HG03378 (cell line): ENCODE measurements around the gene RGS11.
"Not testable (repeated sequence)": the region's sequence is repeated elsewhere in the genome, so short reads cannot be mapped to it uniquely, and the experiment has no call there.

Experiments used
- ATAC-seq: cut with Tn5 transposase; IDR thresholded peaks from one replicate; pipeline ENCODE4 v1.9.1; 2021; ENCODE audit warnings: mild to moderate bottlenecking, moderate library complexity; ENCODE audit not compliant: unreplicated experiment

Gene RGS11

GRCh38 chr16:234468-235305 is 41.1 kb downstream of the RGS11 start, which contains the start of gene FAM234A:
TSS of gene FAM234A (plus strand) at chr16:234821. CDS start at chr16:254414, 19,593 bp downstream.
- ATAC-seq, result peak; percentile 75

- no peak for ATAC-seq
Observed at GRCh38 chr16:230949-231348, 44.8 kb downstream of the RGS11 start.

- ATAC-seq, result not testable (repeated sequence)
Observed at GRCh38 chr16:230351-230750, 45.4 kb downstream of the RGS11 start.

- no peak for ATAC-seq
Observed at GRCh38 chr16:229731-230281, 45.9 kb downstream of the RGS11 start.

GRCh38 chr16:228852-229730 is 46.7 kb downstream of the RGS11 start, which contains the start of gene LUC7L:
TSS of gene LUC7L (minus strand) at chr16:229449. CDS start at chr16:229339, 110 bp downstream.
- ATAC-seq, result peak; percentile 60

- peak; percentile 9 for ATAC-seq
Observed at GRCh38 chr16:228151-228851, 47.4 kb downstream of the RGS11 start.

- ATAC-seq, result no peak
Observed at GRCh38 chr16:220021-220420, 55.7 kb downstream of the RGS11 start.
